OCI-LY1 (cell line): ENCODE results near the gene SLCO2A1.

Experiments
- EZH2 ChIP-seq: fragments of 200-600 bp; sonication (generic), shearing (Covaris generic); IDR thresholded peaks from 2 replicates; pipeline ENCODE4 v1.8.0; 2017; ENCODE audit warnings: borderline replicate concordance, mixed run types, mild to moderate bottlenecking, antibody characterized with exemption, low read length, moderate library complexity, mixed read lengths
- TF ChIP-seq, protein P1 (sequence below): fragments of 200-600 bp; sonication (generic), shearing (Covaris generic); IDR thresholded peaks from 2 replicates; pipeline ENCODE4 v1.5.1; 2017; ENCODE audit warnings: mild to moderate bottlenecking, antibody characterized with exemption, low read length, moderate library complexity, mixed read lengths

DNA sequence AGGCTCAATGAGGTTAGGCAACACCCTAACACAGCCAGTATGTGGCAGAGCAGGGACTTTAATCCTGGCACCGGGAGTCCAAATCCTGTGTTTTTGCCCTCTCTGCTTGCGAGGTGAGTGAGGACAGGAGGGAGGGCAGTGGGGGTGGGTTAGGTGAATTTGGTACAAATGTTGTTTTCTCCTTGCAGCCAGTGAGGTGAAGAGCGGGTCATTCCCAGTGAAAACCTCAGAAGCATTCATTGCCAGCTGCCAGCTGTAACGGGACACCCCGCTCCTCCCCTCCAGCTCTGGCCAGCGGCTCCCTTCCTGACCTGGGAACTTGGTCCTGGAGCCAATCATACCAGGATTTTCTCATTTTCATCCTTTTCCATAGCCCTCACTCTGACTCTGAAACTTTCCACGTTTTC, 88.3 kb downstream of the SLCO2A1 start:
- TF ChIP-seq, protein P1, sequence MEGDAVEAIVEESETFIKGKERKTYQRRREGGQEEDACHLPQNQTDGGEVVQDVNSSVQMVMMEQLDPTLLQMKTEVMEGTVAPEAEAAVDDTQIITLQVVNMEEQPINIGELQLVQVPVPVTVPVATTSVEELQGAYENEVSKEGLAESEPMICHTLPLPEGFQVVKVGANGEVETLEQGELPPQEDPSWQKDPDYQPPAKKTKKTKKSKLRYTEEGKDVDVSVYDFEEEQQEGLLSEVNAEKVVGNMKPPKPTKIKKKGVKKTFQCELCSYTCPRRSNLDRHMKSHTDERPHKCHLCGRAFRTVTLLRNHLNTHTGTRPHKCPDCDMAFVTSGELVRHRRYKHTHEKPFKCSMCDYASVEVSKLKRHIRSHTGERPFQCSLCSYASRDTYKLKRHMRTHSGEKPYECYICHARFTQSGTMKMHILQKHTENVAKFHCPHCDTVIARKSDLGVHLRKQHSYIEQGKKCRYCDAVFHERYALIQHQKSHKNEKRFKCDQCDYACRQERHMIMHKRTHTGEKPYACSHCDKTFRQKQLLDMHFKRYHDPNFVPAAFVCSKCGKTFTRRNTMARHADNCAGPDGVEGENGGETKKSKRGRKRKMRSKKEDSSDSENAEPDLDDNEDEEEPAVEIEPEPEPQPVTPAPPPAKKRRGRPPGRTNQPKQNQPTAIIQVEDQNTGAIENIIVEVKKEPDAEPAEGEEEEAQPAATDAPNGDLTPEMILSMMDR = no peak
- no peak for TF ChIP-seq EZH2
